Aorta (tissue), 5 donors: Measurements from ENCODE around the gene UPB1. TPM values are rescaled to one million over a fixed set of nuclear protein-coding genes. Genes with fewer than 3 reads are reported as not detected.

ENCODE experiments used
- ATAC-seq: fragments of 200-7000 bp; cut with Tn5 transposase; one replicate; pipeline ENCODE4 v1.9.1; 2022; ENCODE audit warnings: moderate library complexity; ENCODE audit not compliant: low FRiP score
- DNase-seq, 2 donors: peaks; one replicate each; pipeline ENCODE4 v3.0.0-alpha.2; 2020
- H3K27ac ChIP-seq, 2 donors: one replicate each; pipeline ENCODE4 v1.5.1; 2013; ENCODE audit warnings: low read length in 2 of 2, mild to moderate bottlenecking in 2 of 2, moderate library complexity in 2 of 2, control low read depth in 1 of 2, inconsistent platforms in 1 of 2, low read depth in 1 of 2
- H3K27me3 ChIP-seq, 2 donors: one replicate each; pipeline ENCODE4 v1.6.1; 2013; ENCODE audit warnings: control low read depth in 1 of 2, low read length in 1 of 2, mild to moderate bottlenecking in 1 of 2, moderate library complexity in 1 of 2; ENCODE audit not compliant: insufficient read depth in 2 of 2, control insufficient read depth in 1 of 2
- H3K36me3 ChIP-seq, 2 donors: one replicate each; pipeline ENCODE4 v1.6.1; 2013; ENCODE audit warnings: control low read depth in 1 of 2, low read length in 1 of 2, mild to moderate bottlenecking in 1 of 2; ENCODE audit not compliant: insufficient read depth in 2 of 2, control insufficient read depth in 1 of 2
- H3K4me1 ChIP-seq, 2 donors: one replicate each; pipeline ENCODE4 v1.6.1; 2013; ENCODE audit warnings: low read length in 2 of 2, control low read depth in 1 of 2, mild to moderate bottlenecking in 1 of 2, moderate library complexity in 1 of 2; ENCODE audit not compliant: insufficient read depth in 2 of 2, control insufficient read depth in 1 of 2
- H3K4me3 ChIP-seq, 2 donors: one replicate each; pipeline ENCODE4 v1.5.1; 2013; ENCODE audit warnings: low read length in 2 of 2, control low read depth in 1 of 2, mild to moderate bottlenecking in 1 of 2
- H3K9me3 ChIP-seq: one replicate; pipeline ENCODE4 v1.6.1; 2013; ENCODE audit warnings: mild to moderate bottlenecking, low read length; ENCODE audit not compliant: control insufficient read depth
- WGBS, 2 donors: extraction: QIAGEN DNeasy Blood & Tissue Kit; methylation state at CpG; one replicate each; pipeline ENCODE4 v1.1.7; 2013; 5-methylcytosine and 5-hydroxymethylcytosine counted together
- intact Hi-C, 2 donors: fragments of 100-400 bp; cut with DNase I; formaldehyde crosslinking; loops; one replicate each; pipeline versions ENCODE4 v1.14.2 to v1.15.0; 2022
- long read RNA-seq, 2 donors: library from polyadenylated mRNA; unstranded; transcript quantifications; one replicate each; pipeline ENCODE4 v2.0.0, GENCODE V29; 2020 to 2021
- polyA plus RNA-seq, 2 donors: library from polyadenylated mRNA; stranded (reverse); fragments of 200-250 nt; gene quantifications; one replicate each; pipeline ENCODE4 v1.2.3, GENCODE V29; 2013
- total RNA-seq, 2 donors: library from RNA; stranded (reverse); fragmentation: NEBNext Ultra II Directional; extraction: Animal tissue kit (Norgen Biotek cat#: 25700); gene quantifications; one replicate each; pipeline ENCODE4 v1.2.1, GENCODE V29; 2021
- donor health status: healthy with polysubstance abuse.
- donor health status: Bipolar disorder and iron deficiency.
- donor health status: DM: no; HTN: no; CAD: no.
- donor health status: DM: no; HTN: no; CAD: no.
- donor health status: DM: yes; HTN: yes; CAD: no.

The UPB1 gene
- total RNA-seq (1 to 10 TPM; 1.2 to 1.6 TPM), polyA plus RNA-seq (under 1 TPM; 0.38 to 0.72 TPM)
- long read RNA-seq, donor 1, partial matches to known transcripts = 0 of 1 reads
- long read RNA-seq, donor 1, other reads (novel, unspliced or antisense) = 1 of 1 reads
- long read RNA-seq, donor 2 = 0 reads

- WGBS, 2 donors = 24 to 31% methylated on average over 70 to 76 of the region's 76 CpGs
- H3K4me3 ChIP-seq = no peak within 1 kb of the TSS
- intact Hi-C loops = no loop called here
- H3K4me1 ChIP-seq = no peaks in the 10 kb centered on the region
- no peaks in the 10 kb centered on the region for H3K9me3 ChIP-seq
- DNase-seq (peak in 1 of 2 donors; percentile 51), ATAC-seq (no peak)
- no peaks in the 10 kb centered on the region for H3K27me3 ChIP-seq
- H3K27ac ChIP-seq = no peak within 1 kb of the TSS
- H3K36me3 ChIP-seq = no peaks in the 10 kb centered on the region
Observed at GRCh38 chr22:24494528-24495364, at the start of gene UPB1. Gene UPB1, plus strand, starts transcription at chr22:24495332. Its CDS starts 72 bp downstream, at chr22:24495404.

DNA sequence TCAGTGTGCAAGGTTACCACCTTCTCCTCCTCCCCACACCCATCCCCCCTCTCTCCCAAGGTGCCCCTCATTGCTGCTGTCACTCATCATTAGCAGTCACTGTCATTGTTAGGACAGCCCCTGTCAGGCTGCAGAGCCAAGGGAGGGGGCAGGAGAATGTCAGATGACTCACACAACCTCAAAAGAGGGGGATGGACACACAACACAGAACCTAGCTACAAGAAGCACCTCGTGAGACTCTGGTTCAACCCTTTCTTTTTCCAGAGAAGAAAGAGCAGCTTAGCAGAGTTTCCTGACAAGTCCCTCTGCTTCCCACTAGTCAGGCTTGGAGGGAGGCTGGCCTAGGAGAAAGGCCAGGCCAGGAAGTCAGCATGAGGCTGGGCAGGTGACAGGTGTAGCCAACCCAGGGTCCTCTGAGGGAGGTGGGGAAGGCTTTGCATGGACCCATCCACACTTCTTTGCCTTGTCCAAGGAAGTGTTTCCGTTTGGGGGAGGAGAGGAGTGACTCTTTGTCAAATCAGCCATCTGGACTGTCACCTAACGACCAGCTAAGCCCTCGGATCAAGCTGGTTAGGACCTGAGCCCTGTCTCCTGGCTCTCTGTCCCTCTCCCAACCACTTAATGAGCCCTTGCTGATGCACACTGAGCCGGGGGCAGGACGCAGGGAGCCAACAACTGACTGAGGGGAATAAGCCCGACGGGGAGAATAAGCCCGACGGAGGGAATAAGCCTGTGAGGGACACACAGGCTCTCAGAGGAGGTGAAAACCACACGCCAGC is 49.5 kb upstream of the UPB1 start:
- Histone ChIP-seq H3K27ac (no peak overlapping the region), H3K9me3 (no peaks in the 10 kb centered on the region), H3K27me3 (no peaks in the 10 kb centered on the region), H3K36me3 (no peaks in the 10 kb centered on the region), H3K4me3 (no peak overlapping the region), H3K4me1 (no peaks in the 10 kb centered on the region)
- no peak for DNase-seq
- 87 to 89% methylated on average over 11 of the region's 11 CpGs for whole genome bisulfite sequencing, 2 donors
- ATAC-seq = no peak
- intact Hi-C loops = no loop called here

DNA sequence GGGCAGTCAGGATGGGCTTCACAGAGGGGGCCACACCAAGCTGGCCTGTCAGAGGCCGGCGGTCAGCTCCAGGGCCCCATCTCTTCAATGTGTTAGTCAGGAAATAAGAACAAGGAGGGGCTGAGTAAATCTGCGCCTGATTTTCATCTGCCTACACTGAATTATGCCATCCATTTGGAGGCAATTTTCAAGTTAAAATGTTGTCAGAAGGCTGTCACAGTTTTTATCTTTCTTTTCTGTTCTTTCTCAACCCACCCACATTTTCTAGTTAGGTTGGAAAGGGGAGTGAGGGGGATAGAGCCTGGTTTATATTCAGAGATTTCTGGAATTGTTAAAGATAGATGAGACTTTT is 48.9 kb upstream of the UPB1 start:
- no peaks in the 10 kb centered on the region for H3K27me3 ChIP-seq
- no peaks in the 10 kb centered on the region for H3K9me3 ChIP-seq
- no peaks in the 10 kb centered on the region for H3K36me3 ChIP-seq
- no peak overlapping the region for H3K27ac ChIP-seq
- DNase-seq (no peak), ATAC-seq (no peak)
- 90 to 95% methylated on average over 3 of the region's 3 CpGs for WGBS, 2 donors
- no peaks in the 10 kb centered on the region for H3K4me1 ChIP-seq
- H3K4me3 ChIP-seq = no peak overlapping the region
- intact Hi-C loops = no loop called here

DNA sequence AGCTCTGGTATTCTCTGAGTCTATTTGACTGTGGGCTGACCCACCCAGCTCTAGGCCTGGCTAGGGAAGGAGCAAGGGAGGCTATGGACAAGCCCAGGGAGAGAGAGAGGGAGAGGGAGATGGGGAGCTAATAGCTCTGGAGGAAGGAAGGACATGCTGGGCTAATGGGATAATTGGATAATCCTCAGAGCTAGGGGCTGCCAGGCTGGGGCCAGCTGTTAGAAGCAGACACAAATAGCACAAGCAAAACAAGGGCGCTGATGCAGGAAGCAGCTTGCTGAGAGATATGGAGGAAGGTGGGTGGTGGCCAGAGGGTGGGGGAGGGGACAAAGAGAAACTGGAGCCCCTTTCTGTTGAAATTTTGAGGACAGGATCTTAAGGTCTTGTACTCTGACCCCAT is 44.5 kb upstream of the UPB1 start:
- 75% methylated on average over 1 of the region's 1 CpG for WGBS, 2 donors
- no peak for DNase-seq
- Histone ChIP-seq H3K27me3 (no peaks in the 10 kb centered on the region), H3K27ac (no peak overlapping the region), H3K9me3 (no peaks in the 10 kb centered on the region), H3K4me1 (no peaks in the 10 kb centered on the region), H3K4me3 (no peak overlapping the region), H3K36me3 (no peaks in the 10 kb centered on the region)
- ATAC-seq = no peak
- intact Hi-C loops = no loop called here

DNA sequence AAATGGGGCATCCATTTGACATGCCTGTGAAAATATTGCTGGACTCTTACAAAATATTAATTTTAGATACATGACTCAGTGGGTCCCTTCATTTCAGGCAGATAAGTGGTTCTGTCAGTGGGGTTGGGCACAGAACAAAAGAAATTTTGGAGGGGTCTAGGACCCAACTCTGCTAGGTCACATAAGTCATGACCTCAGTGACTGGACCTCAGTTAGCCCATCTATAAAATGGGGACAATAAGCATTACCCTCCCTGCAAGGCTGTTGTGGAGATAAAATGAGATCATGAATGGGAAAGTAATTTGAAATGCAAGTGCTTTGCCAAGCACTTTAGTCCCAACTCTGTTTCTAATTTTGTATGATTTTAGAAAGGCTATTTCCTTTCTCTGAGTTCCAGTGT is 44.0 kb upstream of the UPB1 start:
- H3K4me1 ChIP-seq = no peaks in the 10 kb centered on the region
- H3K9me3 ChIP-seq = no peaks in the 10 kb centered on the region
- H3K4me3 ChIP-seq = no peak overlapping the region
- no peaks in the 10 kb centered on the region for H3K36me3 ChIP-seq
- H3K27ac ChIP-seq = no peak overlapping the region
- intact Hi-C loops = no loop called here
- DNase-seq (no peak), ATAC-seq (no peak)
- H3K27me3 ChIP-seq = no peaks in the 10 kb centered on the region

- intact Hi-C loops = no loop called here
- no peak for ATAC-seq
- H3K36me3 ChIP-seq = no peaks in the 10 kb centered on the region
- no peak overlapping the region for H3K4me3 ChIP-seq
- H3K27me3 ChIP-seq = no peaks in the 10 kb centered on the region
- DNase-seq = no peak
- WGBS, 2 donors = 88 to 95% methylated on average over 1 of the region's 1 CpG
- no peaks in the 10 kb centered on the region for H3K4me1 ChIP-seq
- H3K9me3 ChIP-seq = no peaks in the 10 kb centered on the region
- H3K27ac ChIP-seq = no peak overlapping the region
Observed at GRCh38 chr22:24453853-24454252, 41.3 kb upstream of the UPB1 start.

DNA sequence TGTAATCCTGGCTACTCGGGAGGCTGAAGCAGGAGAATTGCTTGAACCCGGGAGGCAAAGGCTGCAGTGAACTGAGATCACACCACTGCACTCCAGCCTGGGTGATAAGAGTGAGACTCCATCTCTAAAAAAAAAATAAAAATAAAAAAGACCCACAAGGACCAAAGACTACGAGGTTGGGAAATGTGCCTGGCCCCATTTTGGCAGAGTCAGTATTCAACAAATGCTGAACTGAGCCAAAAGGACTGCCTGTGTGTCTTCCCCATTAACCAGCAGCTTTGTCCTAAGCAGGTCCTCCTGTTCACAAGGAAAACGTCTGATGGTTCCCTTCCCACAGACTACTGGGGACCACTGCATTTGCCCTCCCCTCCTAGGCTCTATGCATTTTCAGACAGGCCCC is 40.1 kb upstream of the UPB1 start:
- intact Hi-C loops = no loop called here
- no peaks in the 10 kb centered on the region for H3K9me3 ChIP-seq
- ATAC-seq = no peak
- no peaks in the 10 kb centered on the region for H3K4me1 ChIP-seq
- no peaks in the 10 kb centered on the region for H3K27me3 ChIP-seq
- WGBS, 2 donors = 60 to 61% methylated on average over 4 of the region's 4 CpGs
- no peaks in the 10 kb centered on the region for H3K36me3 ChIP-seq
- no peak for DNase-seq
- no peak overlapping the region for H3K27ac ChIP-seq
- H3K4me3 ChIP-seq = no peak overlapping the region

GRCh38 chr22:24455751-24456426 is 39.2 kb upstream of the UPB1 start:
- no peaks in the 10 kb centered on the region for H3K4me1 ChIP-seq
- ATAC-seq (no peak), DNase-seq (peak in 1 of 2 donors; percentile 59)
- no peaks in the 10 kb centered on the region for H3K27me3 ChIP-seq
- H3K4me3 ChIP-seq = no peak overlapping the region
- intact Hi-C loops = no loop called here
- H3K9me3 ChIP-seq = no peaks in the 10 kb centered on the region
- H3K27ac ChIP-seq = no peak overlapping the region
- 60% methylated on average over 9 of the region's 9 CpGs for WGBS, 2 donors
- no peaks in the 10 kb centered on the region for H3K36me3 ChIP-seq
